ENCODE results near the gene MUC15.
A peak's percentile ranks its signal among the peaks of the same experiment; 100 is the strongest.

- TF ChIP-seq POLR2A (IDR thresholded peaks at IDR 0.05) (no peak), CTCF (IDR thresholded peaks at IDR 0.05) (peak in 1 of 5 experiments; percentile 27), EP300 (IDR thresholded peaks at IDR 0.05) (no peak)
Observed at GRCh38 chr11:26551186-26551801, 20.8 kb downstream of the MUC15 start.
